Ovary (tissue), 10 donors: ENCODE data around the gene TMEM54. TPM values are rescaled to one million over a fixed set of nuclear protein-coding genes. Genes with fewer than 3 reads are reported as not detected.
A peak's percentile ranks its signal among the peaks of the same experiment; 100 is the strongest.

Source experiments
- DNase-seq, 5 donors: peaks; one replicate each; pipeline ENCODE4 v3.0.0-alpha.2; 2019 to 2020
- H3K27ac ChIP-seq, 2 donors: fragments of 200-600 bp; one replicate each; pipeline versions ENCODE4 v1.5.1 to v1.8.0; 2019 to 2022
- H3K27me3 ChIP-seq: fragments of 200-600 bp; one replicate; pipeline ENCODE4 v1.8.0; 2022
- H3K36me3 ChIP-seq: fragments of 200-600 bp; sonication (generic); one replicate; pipeline ENCODE4 v1.5.1; 2019
- H3K4me1 ChIP-seq: one replicate; pipeline ENCODE4 v1.8.1; 2013; ENCODE audit warnings: mild to moderate bottlenecking, moderate library complexity; ENCODE audit not compliant: insufficient read depth
- H3K4me3 ChIP-seq: fragments of 200-600 bp; sonication (generic); one replicate; pipeline ENCODE4 v1.5.1; 2017
- H3K9me3 ChIP-seq, 2 donors: fragments of 200-600 bp in 1 of 2; sonication (generic) in 1 of 2; one replicate each; pipeline versions ENCODE4 v1.5.1 to v1.8.1; 2013 to 2019; ENCODE audit warnings: mild to moderate bottlenecking in 1 of 2, moderate library complexity in 1 of 2
- EP300 ChIP-seq: sonication (generic); formaldehyde crosslinking; IDR thresholded peaks from one replicate; pipeline ENCODE4 v1.6.1; 2017; ENCODE audit warnings: antibody characterized with exemption
- POLR2A ChIP-seq: fragments of 450-650 bp; IDR thresholded peaks from one replicate; pipeline ENCODE4 v1.6.1; 2017; ENCODE audit warnings: antibody characterized with exemption, mild to moderate bottlenecking, moderate library complexity
- WGBS, 3 donors: extraction: QIAGEN DNeasy Blood & Tissue Kit in 1 of 3; methylation state at CpG; one replicate each; pipeline versions ENCODE4 v1.1.5 to v1.1.7; 2013 to 2017; 5-methylcytosine and 5-hydroxymethylcytosine counted together
- intact Hi-C, 4 donors: fragments of 100-400 bp; cut with DNase I; formaldehyde crosslinking; loops; one replicate each; pipeline versions ENCODE4 v1.11.0 to v1.15.1; 2022 to 2023
- long read RNA-seq, 3 donors: library from polyadenylated mRNA in 2 of 3; unstranded in 2 of 3; transcript quantifications; one replicate each; pipeline ENCODE4 v2.0.0 and lab custom pipeline, GENCODE V29; 2021 to 2026
- polyA plus RNA-seq, 2 donors: library from polyadenylated mRNA; stranded (reverse); fragments of 200-250 nt in 1 of 2; fragments of 350-450 nt in 1 of 2; fragmentation: Illumina TruSeq in 1 of 2; extraction: RNeasy Lipid Tissue Mini Kit (QIAGEN cat#74804) in 1 of 2; gene quantifications; one replicate each; pipeline ENCODE4 v1.2.3, GENCODE V29; 2013 to 2014
- total RNA-seq, 7 donors: library from RNA; depleted of rRNA in 2 of 7; stranded (reverse); fragments of >200 nt in 2 of 7; fragmentation: NEBNext Ultra II Directional in 3 of 7; extraction: Animal tissue kit (Norgen Biotek cat#: 25700) in 3 of 7; gene quantifications; one replicate each; pipeline versions ENCODE4 v1.1.0 to v1.2.4, GENCODE V29; 2016 to 2023
- TF ChIP-seq, protein P1 (sequence below), 3 donors: fragments of 450-650 bp in 2 of 3; fragments of 200-600 bp in 1 of 3; IDR thresholded peaks; one replicate each; pipeline versions ENCODE4 v1.5.1 to v1.8.0; 2016 to 2022; ENCODE audit warnings: antibody characterized with exemption in 3 of 3, mild to moderate bottlenecking in 1 of 3
- donor health status: DM: no; HTN: no; CAD: no; lungs with moderate emphysema.
- donor health status: DM: no; HTN: no; CAD: no.
- donor health status: Bipolar disorder and iron deficiency.
- donor health status: DM: yes; HTN: yes; CAD: no.
- donor health status: DM: no; HTN: no; CAD: no.
- donor health status: DM: yes; HTN: yes; CAD: no.

Gene TMEM54, protein sequence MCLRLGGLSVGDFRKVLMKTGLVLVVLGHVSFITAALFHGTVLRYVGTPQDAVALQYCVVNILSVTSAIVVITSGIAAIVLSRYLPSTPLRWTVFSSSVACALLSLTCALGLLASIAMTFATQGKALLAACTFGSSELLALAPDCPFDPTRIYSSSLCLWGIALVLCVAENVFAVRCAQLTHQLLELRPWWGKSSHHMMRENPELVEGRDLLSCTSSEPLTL
- total RNA-seq (10 to 100 TPM; 13.5 to 64.0 (median 23.9) TPM), polyA plus RNA-seq (10 to 100 TPM in 1 of 2 donors, under 1 TPM in 1; 0.85 to 23.3 TPM)
- long read RNA-seq, donor 1, partial matches to known transcripts, result 2 of 2 reads
- long read RNA-seq, donor 1, other reads (novel, unspliced or antisense), result 0 of 2 reads
- long read RNA-seq, donor 2, transcript TMEM54-202 (6 exons, 999 nt), result major isoform, 18 of 32 reads
- long read RNA-seq, donor 2, partial matches to known transcripts, result 13 of 32 reads
- long read RNA-seq, donor 2, other reads (novel, unspliced or antisense), result 0 of 32 reads
- long read RNA-seq, donor 3, transcript TMEM54-202 (6 exons, 999 nt), result major isoform, 28 of 39 reads
- long read RNA-seq, donor 3, partial matches to known transcripts, result 2 of 39 reads
- long read RNA-seq, donor 3, other reads (novel, unspliced or antisense), result 9 of 39 reads

DNA sequence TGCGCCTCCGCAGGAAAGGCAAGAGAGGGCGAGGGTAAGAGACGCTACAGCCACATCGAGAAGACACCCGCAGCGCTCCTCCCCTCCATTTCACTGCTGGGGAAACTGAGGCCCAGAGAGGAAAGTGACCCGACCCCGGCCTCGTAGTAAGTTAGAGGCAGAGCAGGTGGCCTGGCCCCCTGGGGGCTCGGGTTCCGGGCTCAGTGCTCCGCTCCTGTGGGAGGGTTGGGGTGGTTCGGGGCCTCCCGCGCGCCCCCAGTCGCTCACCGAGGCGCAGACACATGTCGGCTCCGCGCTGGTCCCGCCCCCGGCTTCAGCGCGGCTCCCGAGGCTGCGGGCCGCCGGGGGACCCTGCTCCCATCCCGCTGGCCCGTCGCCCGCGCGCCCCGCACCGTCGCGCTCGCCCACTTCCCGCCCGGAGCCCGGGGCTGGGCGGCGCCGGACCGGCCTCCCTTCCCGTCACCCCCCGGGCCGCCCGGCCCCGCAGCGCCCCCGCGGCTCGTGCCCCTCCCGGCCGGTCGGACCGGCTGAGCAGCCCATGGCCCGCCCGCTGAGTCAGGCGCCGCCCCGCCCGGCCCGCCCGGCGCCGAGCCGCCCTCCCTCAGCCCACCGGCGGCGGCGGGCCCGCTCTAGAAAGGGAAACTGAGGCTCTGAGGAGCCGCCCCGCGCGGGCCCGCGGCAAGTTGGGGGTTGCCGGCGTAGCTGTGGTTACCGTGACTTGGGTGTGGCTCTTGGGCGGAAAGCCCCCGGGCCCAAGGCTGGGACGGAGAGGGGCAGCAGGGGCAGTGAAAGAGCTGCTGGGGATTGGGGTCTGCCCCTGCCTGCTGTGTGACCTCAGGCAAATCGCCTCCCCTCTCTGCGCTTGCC, at the start of gene TMEM54:
Gene TMEM54, minus strand, starts transcription at position 434 of the 867 bp plus-strand sequence. Its CDS starts 151 bp downstream, at position 283.
- intact Hi-C loops, result no loop called here
- peak; percentile 64 to 80 (median 70) for DNase-seq
- no peaks in the 10 kb centered on the region for H3K27me3 ChIP-seq
- no peaks in the 10 kb centered on the region for H3K36me3 ChIP-seq
- peak within 1 kb of the TSS; percentile 55 for H3K4me3 ChIP-seq
- TF ChIP-seq POLR2A (no peak), EP300 (no peak)
- TF ChIP-seq, protein P1, sequence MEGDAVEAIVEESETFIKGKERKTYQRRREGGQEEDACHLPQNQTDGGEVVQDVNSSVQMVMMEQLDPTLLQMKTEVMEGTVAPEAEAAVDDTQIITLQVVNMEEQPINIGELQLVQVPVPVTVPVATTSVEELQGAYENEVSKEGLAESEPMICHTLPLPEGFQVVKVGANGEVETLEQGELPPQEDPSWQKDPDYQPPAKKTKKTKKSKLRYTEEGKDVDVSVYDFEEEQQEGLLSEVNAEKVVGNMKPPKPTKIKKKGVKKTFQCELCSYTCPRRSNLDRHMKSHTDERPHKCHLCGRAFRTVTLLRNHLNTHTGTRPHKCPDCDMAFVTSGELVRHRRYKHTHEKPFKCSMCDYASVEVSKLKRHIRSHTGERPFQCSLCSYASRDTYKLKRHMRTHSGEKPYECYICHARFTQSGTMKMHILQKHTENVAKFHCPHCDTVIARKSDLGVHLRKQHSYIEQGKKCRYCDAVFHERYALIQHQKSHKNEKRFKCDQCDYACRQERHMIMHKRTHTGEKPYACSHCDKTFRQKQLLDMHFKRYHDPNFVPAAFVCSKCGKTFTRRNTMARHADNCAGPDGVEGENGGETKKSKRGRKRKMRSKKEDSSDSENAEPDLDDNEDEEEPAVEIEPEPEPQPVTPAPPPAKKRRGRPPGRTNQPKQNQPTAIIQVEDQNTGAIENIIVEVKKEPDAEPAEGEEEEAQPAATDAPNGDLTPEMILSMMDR (IDR thresholded peaks at IDR 0.05), result no peak
- WGBS, 3 donors, result 1 to 3% (median 1%) methylated on average over 27 to 92 of the region's 92 CpGs
- no peak within 1 kb of the TSS for H3K27ac ChIP-seq
- no peaks in the 10 kb centered on the region for H3K9me3 ChIP-seq
- H3K4me1 ChIP-seq, result no peaks in the 10 kb centered on the region

DNA sequence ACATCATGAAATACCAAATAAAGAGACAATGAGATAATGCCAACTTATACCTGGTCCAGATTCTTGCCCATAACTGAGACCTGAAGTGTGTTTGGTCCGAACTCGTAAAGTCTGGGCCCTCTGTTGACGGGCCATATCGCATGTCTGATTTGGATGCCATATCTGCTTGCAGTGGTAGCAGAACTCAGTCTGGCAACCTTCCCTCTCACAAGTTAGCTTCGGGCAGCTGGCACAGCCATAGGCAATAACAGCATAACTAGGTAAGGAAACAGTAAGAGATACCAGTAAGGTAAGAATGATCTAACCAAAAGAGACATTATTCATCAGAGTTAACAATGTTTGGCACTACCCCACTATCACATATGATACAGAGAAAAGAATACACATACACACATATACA, 48.3 kb upstream of the TMEM54 start:
- H3K9me3 ChIP-seq, result no peaks in the 10 kb centered on the region
- no peaks in the 10 kb centered on the region for H3K27me3 ChIP-seq
- TF ChIP-seq EP300, result no peak
- TF ChIP-seq POLR2A, result no peak
- TF ChIP-seq, protein P1 (IDR thresholded peaks at IDR 0.05), result no peak
- intact Hi-C loops, result no loop called here
- H3K36me3 ChIP-seq, result no peaks in the 10 kb centered on the region
- no peak overlapping the region for H3K4me3 ChIP-seq
- 79 to 94% (median 93%) methylated on average over 5 of the region's 5 CpGs for WGBS, 3 donors
- peaks cover 2% of the 10 kb centered on the region for H3K4me1 ChIP-seq
- no peak overlapping the region for H3K27ac ChIP-seq
- DNase-seq, result no peak

DNA sequence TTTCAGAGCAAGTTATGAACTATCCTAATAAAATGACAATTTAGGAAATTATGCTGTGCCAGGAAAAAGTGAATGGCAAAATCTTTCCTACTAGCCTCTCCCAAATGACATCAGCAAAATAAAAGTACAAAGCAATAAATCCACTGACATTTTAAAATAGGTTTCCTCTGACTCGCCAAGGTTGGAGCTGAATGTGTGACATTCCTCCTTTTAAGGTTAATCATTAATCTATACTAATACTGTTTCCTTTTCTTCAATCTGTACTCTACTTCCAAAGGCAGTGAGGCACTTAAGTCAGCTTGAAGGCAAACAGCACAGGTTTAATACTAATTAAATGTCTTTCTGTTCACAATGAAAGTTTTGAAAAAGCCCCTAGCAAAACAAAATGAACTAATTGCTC, 47.7 kb upstream of the TMEM54 start:
- no peak for DNase-seq
- TF ChIP-seq EP300 (no peak), POLR2A (no peak)
- TF ChIP-seq, protein P1 (IDR thresholded peaks at IDR 0.05), result no peak
- 25 to 81% (median 67%) methylated on average over 1 of the region's 1 CpG for WGBS, 3 donors
- intact Hi-C loops, result no loop called here
- Histone ChIP-seq H3K4me3 (no peak overlapping the region), H3K9me3 (no peaks in the 10 kb centered on the region), H3K36me3 (no peaks in the 10 kb centered on the region), H3K4me1 (peaks cover 2% of the 10 kb centered on the region), H3K27me3 (no peaks in the 10 kb centered on the region), H3K27ac (no peak overlapping the region)

DNA sequence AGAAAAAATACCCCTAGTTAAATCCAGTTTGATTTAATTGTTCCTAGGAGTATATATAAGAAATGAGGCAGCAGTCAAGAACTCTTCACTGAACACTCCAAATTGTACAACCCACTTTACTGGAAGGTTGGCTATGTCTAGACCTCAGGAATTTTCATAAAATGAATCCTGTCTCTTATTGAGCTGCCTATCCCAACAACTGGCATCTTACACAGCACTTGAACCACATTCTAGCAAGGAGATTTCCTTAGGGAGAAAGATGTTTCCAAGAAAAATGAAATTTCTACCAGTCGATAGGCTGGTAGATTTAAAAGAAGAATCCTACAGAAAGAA, 47.2 kb upstream of the TMEM54 start:
- WGBS, 3 donors, result 82 to 97% (median 95%) methylated on average over 1 of the region's 1 CpG
- Histone ChIP-seq H3K36me3 (no peaks in the 10 kb centered on the region), H3K9me3 (no peaks in the 10 kb centered on the region), H3K27ac (no peak overlapping the region), H3K27me3 (no peaks in the 10 kb centered on the region), H3K4me3 (no peak overlapping the region), H3K4me1 (peaks cover 2% of the 10 kb centered on the region)
- no peak for DNase-seq
- TF ChIP-seq POLR2A (no peak), EP300 (no peak)
- TF ChIP-seq, protein P1 (IDR thresholded peaks at IDR 0.05), result no peak
- intact Hi-C loops, result no loop called here
